WTC11 (cell line): ENCODE results near the gene COBL.

Experiments
- ATF1 ChIP-seq: sonication (generic); formaldehyde crosslinking; IDR thresholded peaks from 2 replicates; pipeline ENCODE4 v1.8.1; 2023; ENCODE audit warnings: mild to moderate bottlenecking, moderate library complexity, missing genetic modification reagents
- ATF3 ChIP-seq: sonication (generic); formaldehyde crosslinking; conservative IDR thresholded peaks from 2 replicates; pipeline ENCODE4 v1.8.1; 2022; ENCODE audit warnings: mild to moderate bottlenecking, missing genetic modification reagents
- CTCF ChIP-seq: fragments of 200-600 bp; IDR thresholded peaks from 2 replicates; pipeline ENCODE4 v1.8.0; 2022; ENCODE audit warnings: antibody characterized with exemption
- ESRRA ChIP-seq: sonication (generic); formaldehyde crosslinking; IDR thresholded peaks from 2 replicates; pipeline ENCODE4 v1.8.1; 2022; ENCODE audit warnings: mild to moderate bottlenecking, missing genetic modification reagents, borderline replicate concordance
- STAT6 ChIP-seq: sonication (generic); formaldehyde crosslinking; conservative IDR thresholded peaks from 2 replicates; pipeline ENCODE4 v1.8.1; 2023; ENCODE audit warnings: mild to moderate bottlenecking, low read depth, missing genetic modification reagents, moderate library complexity
- ZNF138 ChIP-seq: sonication (generic); formaldehyde crosslinking; conservative IDR thresholded peaks from 2 replicates; pipeline ENCODE4 v1.8.1; 2022; ENCODE audit warnings: mild to moderate bottlenecking, moderate library complexity, missing genetic modification reagents
- ZNF317 ChIP-seq: sonication (generic); formaldehyde crosslinking; IDR thresholded peaks from 2 replicates; pipeline ENCODE4 v1.8.1; 2023; ENCODE audit warnings: low read depth, mild to moderate bottlenecking, moderate library complexity, missing genetic modification reagents, borderline replicate concordance

GRCh38 chr7:51009716-51010496, 306.7 kb downstream of the COBL start:
- TF ChIP-seq ATF3 (CRISPR knock-in tag) (no peak), ATF1 (no peak), STAT6 (CRISPR knock-in tag) (no peak), ZNF138 (CRISPR knock-in tag) (no peak), CTCF (no peak), ZNF317 (CRISPR knock-in tag) (no peak), ESRRA (CRISPR knock-in tag) (no peak)
